ENCODE data around the gene PRKCQ.
"Not testable (repeated sequence)": the region's sequence is repeated elsewhere in the genome, so short reads cannot be mapped to it uniquely, and the experiment has no call there.

PRKCQ gene

DNA sequence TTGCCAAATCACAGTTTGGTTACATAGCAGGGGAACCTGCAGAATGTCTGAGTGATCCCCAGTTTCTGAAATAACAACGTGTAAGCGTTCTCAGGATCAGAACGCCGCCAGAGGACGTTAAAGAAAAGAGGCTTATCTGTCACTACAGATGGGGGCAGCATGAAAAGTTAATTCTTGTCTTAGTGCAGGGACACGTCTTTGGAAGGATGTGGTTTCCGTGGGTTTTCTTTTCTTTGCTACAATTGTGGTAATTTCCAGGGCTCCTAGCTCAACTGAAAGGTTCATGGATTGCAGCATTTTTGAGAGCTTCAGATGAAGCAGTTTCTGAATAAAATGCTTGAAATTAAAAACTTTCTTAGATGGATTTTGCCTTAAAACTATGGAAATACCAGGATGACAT, 106.6 kb downstream of the PRKCQ start:
- H3K4me3 ChIP-seq (ENCODE audit: low read depth, low read length): no peak overlapping the region
- in situ Hi-C loops (cut with HindIII; ENCODE audit: low sequenced_read_pairs): no loop called here
- DNase-seq (ENCODE audit: low read depth, low spot score): no peak
- TF ChIP-seq, protein P1, sequence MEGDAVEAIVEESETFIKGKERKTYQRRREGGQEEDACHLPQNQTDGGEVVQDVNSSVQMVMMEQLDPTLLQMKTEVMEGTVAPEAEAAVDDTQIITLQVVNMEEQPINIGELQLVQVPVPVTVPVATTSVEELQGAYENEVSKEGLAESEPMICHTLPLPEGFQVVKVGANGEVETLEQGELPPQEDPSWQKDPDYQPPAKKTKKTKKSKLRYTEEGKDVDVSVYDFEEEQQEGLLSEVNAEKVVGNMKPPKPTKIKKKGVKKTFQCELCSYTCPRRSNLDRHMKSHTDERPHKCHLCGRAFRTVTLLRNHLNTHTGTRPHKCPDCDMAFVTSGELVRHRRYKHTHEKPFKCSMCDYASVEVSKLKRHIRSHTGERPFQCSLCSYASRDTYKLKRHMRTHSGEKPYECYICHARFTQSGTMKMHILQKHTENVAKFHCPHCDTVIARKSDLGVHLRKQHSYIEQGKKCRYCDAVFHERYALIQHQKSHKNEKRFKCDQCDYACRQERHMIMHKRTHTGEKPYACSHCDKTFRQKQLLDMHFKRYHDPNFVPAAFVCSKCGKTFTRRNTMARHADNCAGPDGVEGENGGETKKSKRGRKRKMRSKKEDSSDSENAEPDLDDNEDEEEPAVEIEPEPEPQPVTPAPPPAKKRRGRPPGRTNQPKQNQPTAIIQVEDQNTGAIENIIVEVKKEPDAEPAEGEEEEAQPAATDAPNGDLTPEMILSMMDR (IDR thresholded peaks at IDR 0.05; ENCODE audit: low read depth, low read length): no peak

DNA sequence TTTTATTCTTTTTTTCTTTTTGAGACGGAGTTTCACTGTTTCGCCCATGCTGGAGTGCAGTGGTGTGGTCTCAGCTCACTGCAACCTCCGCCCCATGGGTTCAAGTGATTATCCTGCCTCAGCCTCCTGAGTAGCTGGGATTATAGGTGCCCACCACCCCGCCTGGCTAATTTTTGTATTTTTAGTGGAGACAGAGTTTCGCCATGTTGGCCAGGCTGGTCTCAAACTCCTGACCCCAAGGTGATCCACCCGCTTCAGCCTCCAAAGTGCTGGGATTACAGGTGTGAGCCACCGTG, 107.4 kb downstream of the PRKCQ start:
- H3K4me3 ChIP-seq (ENCODE audit: low read depth, low read length); in situ Hi-C loops (cut with HindIII; ENCODE audit: low sequenced_read_pairs); DNase-seq (ENCODE audit: low read depth, low spot score): not testable (repeated sequence)

DNA sequence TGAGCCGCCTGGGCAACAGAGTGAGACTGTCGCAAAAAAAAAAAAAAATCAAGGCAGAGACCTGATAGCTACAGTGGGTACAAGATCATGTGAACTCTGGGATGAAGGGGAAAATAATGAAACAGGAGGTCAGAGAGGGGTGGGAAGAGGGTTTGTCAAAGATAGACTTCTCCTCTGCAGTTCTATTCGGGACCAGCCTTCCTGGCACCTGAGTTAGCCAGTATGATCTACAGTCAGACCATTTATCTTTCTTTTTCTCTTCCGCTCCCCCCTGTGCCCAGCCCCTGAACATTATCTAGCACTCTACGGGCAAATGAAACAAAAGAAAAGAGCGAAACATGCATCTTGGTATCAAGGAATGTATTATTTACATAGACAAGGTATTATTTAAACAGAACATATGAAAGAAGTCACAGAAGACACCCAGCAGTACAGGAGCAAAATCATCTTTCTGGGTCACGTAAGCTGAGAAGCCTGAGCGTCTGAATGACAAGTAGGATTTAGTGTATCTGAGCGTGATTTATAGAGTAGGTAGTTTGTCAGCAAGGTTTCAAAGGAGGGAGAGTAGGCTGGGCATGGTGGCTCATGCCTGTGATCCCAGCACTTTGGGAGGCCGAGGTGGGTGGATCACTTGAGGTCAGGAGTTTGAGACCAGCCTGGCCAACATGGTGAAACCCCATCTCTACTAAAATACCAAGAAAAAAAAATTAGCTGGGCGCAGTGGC, 109.0 kb downstream of the PRKCQ start:
- in situ Hi-C loops (cut with HindIII; ENCODE audit: low sequenced_read_pairs): no loop called here
- DNase-seq (ENCODE audit: low read depth, low spot score): no peak
- TF ChIP-seq, protein P1 (IDR thresholded peaks at IDR 0.05; ENCODE audit: low read depth, low read length): no peak
- H3K4me3 ChIP-seq (ENCODE audit: low read depth, low read length): no peak overlapping the region

DNA sequence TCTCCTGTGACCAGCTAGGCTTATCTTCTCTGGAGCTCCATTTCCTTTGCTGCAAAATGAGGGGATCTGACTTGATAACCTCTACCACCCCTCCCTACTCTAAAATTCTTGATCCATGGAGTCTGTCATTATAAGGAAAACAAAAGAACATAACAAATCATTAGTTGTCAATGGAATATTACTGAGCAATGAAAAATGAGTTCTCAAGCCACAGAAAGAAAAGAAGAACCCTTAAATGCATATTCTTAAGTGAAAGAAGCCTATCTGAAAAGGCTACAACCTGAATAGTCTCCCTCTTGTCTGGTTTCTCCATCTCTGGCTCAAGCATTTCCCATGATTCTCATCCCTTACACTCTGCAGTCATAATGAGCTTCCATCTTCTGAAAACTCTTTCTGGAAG, 110.4 kb downstream of the PRKCQ start:
- in situ Hi-C loops (cut with HindIII; ENCODE audit: low sequenced_read_pairs): no loop called here
- DNase-seq (ENCODE audit: low read depth, low spot score): no peak
- TF ChIP-seq, protein P1 (IDR thresholded peaks at IDR 0.05; ENCODE audit: low read depth, low read length): no peak
- H3K4me3 ChIP-seq (ENCODE audit: low read depth, low read length): no peak overlapping the region

DNA sequence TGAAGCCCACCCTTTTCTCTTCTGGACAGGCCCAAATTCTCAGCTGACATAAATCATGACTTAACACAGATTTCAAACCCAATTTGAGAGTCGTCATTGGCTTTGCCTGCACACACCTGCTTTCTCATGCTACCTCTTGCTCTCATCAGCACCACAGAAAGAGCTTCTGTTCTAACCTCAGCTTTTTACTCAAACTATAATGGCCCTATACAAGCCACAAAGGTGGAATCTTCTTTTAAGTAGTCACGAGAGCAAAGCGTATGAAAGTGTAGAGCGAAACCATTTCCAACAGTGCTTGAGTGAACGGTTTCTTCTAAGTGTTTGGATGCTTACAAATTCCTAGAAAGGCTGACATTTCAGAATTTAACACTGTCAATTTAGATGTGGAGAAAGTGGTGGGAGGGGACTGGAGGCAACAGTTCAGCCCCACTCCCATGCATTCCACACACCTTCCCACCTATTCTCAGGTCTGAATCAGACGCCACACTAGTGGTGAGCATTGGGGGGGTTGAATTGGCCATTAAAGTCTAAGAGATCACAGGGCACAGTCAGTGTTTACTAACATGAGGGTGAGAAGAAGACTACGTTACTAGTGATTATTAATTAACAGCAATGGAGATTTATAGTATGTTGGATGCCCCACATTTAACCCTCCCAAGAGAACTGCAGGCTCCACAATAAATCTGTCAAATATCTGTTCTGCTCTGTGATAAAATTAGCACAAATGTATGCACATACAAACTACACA, 114.0 kb downstream of the PRKCQ start:
- H3K4me3 ChIP-seq (ENCODE audit: low read depth, low read length): no peak overlapping the region
- in situ Hi-C loops (cut with HindIII; ENCODE audit: low sequenced_read_pairs): no loop called here
- TF ChIP-seq, protein P1 (IDR thresholded peaks at IDR 0.05; ENCODE audit: low read depth, low read length): no peak
- no peak for DNase-seq (ENCODE audit: low read depth, low spot score)

DNA sequence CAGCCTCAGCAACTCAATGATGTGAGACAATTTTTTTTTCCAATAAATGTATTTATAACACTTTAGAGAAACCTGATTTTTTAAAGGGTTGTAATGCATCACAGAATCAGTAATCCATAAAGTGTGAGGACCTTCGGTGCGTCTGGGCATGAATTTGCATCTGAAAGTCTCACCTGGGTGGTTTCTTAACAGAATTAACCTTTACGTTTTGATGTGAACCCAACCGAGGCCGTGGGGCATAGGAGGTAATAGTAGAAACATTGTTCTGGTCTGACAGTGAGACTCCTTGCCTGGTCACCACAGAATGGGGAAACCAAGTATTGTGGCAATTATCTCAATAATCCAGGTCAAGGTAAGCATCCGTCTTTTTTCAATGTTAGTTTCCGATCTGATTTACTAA, 114.6 kb downstream of the PRKCQ start:
- DNase-seq (ENCODE audit: low read depth, low spot score): no peak
- in situ Hi-C loops (cut with HindIII; ENCODE audit: low sequenced_read_pairs): no loop called here
- H3K4me3 ChIP-seq (ENCODE audit: low read depth, low read length): no peak overlapping the region
- TF ChIP-seq, protein P1 (IDR thresholded peaks at IDR 0.05; ENCODE audit: low read depth, low read length): no peak

DNA sequence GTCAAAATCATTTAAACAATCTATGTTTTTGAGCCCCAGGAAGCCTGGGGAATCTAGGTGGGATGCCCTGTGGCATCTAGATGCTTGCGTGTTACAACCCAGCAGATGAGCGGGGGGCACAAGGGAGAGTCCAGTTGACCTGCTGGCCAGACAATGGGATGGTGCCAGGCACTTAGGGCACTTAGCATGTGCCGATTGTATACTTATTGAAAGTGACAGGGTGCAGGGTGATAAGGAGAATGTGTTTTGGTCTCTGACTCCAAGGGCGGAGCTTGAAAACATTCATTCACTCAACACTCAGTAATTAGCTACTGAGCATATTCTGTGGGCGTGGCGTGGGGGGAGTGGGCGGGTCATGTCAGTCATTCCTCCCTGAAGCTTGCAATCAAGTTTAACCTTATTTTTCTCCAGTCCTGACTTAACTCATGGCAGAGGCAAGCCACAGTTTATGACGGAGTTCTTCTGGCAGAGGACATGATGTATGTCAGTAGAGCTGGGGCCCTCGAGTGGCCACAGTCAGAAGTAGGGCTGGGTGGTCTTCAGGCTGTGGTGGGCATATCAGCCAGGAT, 115.1 kb downstream of the PRKCQ start:
- DNase-seq (ENCODE audit: low read depth, low spot score): no peak
- H3K4me3 ChIP-seq (ENCODE audit: low read depth, low read length): no peak overlapping the region
- in situ Hi-C loops (cut with HindIII; ENCODE audit: low sequenced_read_pairs): no loop called here
- TF ChIP-seq, protein P1 (IDR thresholded peaks at IDR 0.05; ENCODE audit: low read depth, low read length): no peak
